Stomach smooth muscle (tissue), 2 donors: Measurements from ENCODE around the gene CDK5RAP3.

Experiments used
- H3K27ac ChIP-seq: one replicate; pipeline ENCODE4 v1.7.0; 2013; ENCODE audit warnings: mild to moderate bottlenecking, low read length, inconsistent platforms
- H3K27me3 ChIP-seq, 2 donors: one replicate each; pipeline ENCODE4 v1.7.0; 2013; ENCODE audit warnings: low read length in 2 of 2; ENCODE audit not compliant: insufficient read depth in 2 of 2, control insufficient read depth in 1 of 2
- H3K36me3 ChIP-seq, 2 donors: one replicate each; pipeline ENCODE4 v1.7.0; 2013; ENCODE audit warnings: low read length in 2 of 2; ENCODE audit not compliant: control insufficient read depth in 2 of 2, insufficient read depth in 2 of 2
- H3K4me1 ChIP-seq: one replicate; pipeline ENCODE4 v1.7.0; 2013; ENCODE audit warnings: low read length; ENCODE audit not compliant: control insufficient read depth, insufficient read depth
- H3K4me3 ChIP-seq, 2 donors: one replicate each; pipeline ENCODE4 v1.7.0; 2013; ENCODE audit warnings: low read length in 2 of 2
- H3K9ac ChIP-seq, 2 donors: one replicate each; pipeline ENCODE4 v1.7.0; 2013; ENCODE audit warnings: low read length in 2 of 2, mild to moderate bottlenecking in 1 of 2
- H3K9me3 ChIP-seq, 2 donors: one replicate each; pipeline ENCODE4 v1.7.0; 2013; ENCODE audit warnings: low read length in 2 of 2; ENCODE audit not compliant: control insufficient read depth in 2 of 2
- donor health status: healthy.
- donor health status: Pancreatic carcinoma.

Gene CDK5RAP3

DNA sequence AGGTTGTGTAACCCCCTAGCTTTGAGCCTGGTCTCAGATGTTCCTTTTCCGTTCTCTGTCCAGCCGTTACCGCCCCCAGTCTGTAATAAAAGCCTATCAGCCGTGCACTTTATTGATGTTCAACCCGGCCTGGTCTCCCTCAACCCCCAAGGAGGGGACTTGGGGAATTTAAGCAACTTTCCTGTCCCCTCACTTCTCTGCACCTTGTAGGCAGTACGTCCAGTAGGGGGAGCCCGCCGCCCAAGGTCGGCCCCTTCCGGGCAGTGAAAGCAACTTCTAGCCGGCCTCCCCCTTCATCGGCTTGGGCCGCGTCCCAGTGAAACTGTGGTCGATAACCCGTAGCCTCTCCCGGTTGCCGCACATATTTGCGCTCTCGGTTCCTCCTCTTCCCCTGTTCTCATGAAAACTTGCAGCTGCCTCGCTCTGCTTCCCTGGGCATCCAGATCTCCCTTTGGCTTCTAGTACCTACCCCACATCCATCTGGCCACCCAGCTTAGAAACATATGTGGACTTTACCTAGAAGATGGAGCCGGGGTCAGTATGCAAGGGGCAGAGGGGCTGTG, 21.6 kb upstream of the CDK5RAP3 start:
- H3K27ac ChIP-seq = peak overlapping the region; percentile 67
- peak overlapping the region; percentile 64 to 73 for H3K4me3 ChIP-seq
- H3K9ac ChIP-seq = peak overlapping the region; percentile 71 to 82
- no peaks in the 10 kb centered on the region for H3K9me3 ChIP-seq
- peaks cover 10 to 21% of the 10 kb centered on the region in 2 donors for H3K36me3 ChIP-seq
- peaks cover 35% of the 10 kb centered on the region for H3K4me1 ChIP-seq
- H3K27me3 ChIP-seq = no peaks in the 10 kb centered on the region

GRCh38 chr17:47949946-47950345, 21.0 kb upstream of the CDK5RAP3 start:
- Histone ChIP-seq H3K9me3 (no peaks in the 10 kb centered on the region), H3K27ac (peak overlapping the region; percentile 67), H3K27me3 (no peaks in the 10 kb centered on the region), H3K36me3 (peaks cover 7 to 18% of the 10 kb centered on the region in 2 donors), H3K4me3 (peak overlapping the region; percentile 64 to 73), H3K9ac (peak overlapping the region; percentile 13 to 71), H3K4me1 (peaks cover 35% of the 10 kb centered on the region)

DNA sequence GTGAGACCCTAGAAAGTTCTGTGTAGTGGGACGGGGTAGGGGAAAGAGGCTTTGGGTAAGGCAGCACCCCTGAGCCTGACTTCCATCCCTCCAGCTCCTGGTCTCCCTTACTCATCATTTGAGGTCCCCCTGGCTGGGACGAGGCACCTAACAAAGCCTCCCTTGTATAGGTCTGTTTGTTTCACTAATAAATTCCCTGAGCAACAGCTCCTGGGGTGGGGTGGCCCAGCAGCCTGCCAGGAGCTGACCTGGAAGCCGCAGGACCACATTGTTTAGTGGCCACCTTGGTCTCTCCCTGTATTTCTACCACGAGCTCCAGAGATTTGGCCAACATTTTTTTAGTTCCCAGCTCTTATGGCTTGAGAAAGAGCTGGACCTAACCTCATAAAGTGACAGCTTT, 20.5 kb upstream of the CDK5RAP3 start:
- Histone ChIP-seq H3K36me3 (peaks cover 3 to 13% of the 10 kb centered on the region in 2 donors), H3K27ac (no peak overlapping the region), H3K9ac (no peak overlapping the region), H3K9me3 (no peaks in the 10 kb centered on the region), H3K4me3 (no peak overlapping the region), H3K27me3 (no peaks in the 10 kb centered on the region), H3K4me1 (peaks cover 31% of the 10 kb centered on the region)

- Histone ChIP-seq H3K4me1 (peaks cover 19% of the 10 kb centered on the region), H3K36me3 (peaks cover 0 to 3% of the 10 kb centered on the region in 2 donors), H3K9ac (no peak overlapping the region), H3K27me3 (no peaks in the 10 kb centered on the region), H3K4me3 (no peak overlapping the region), H3K27ac (no peak overlapping the region), H3K9me3 (no peaks in the 10 kb centered on the region)
Measured at GRCh38 chr17:47952171-47953021, 18.5 kb upstream of the CDK5RAP3 start.

GRCh38 chr17:47953909-47954308, 17.0 kb upstream of the CDK5RAP3 start:
- Histone ChIP-seq H3K9ac (no peak overlapping the region), H3K4me1 (peaks cover 12% of the 10 kb centered on the region), H3K27me3 (no peaks in the 10 kb centered on the region), H3K4me3 (no peak overlapping the region), H3K27ac (no peak overlapping the region), H3K9me3 (no peaks in the 10 kb centered on the region), H3K36me3 (no peaks in the 10 kb centered on the region)

- Histone ChIP-seq H3K36me3 (no peaks in the 10 kb centered on the region), H3K27ac (no peak overlapping the region), H3K4me1 (no peaks in the 10 kb centered on the region), H3K9me3 (no peaks in the 10 kb centered on the region), H3K4me3 (no peak overlapping the region), H3K9ac (peak overlapping the region in 1 of 2 donors; percentile 21), H3K27me3 (no peaks in the 10 kb centered on the region)
Measured at GRCh38 chr17:47955497-47956461, 15.1 kb upstream of the CDK5RAP3 start.

DNA sequence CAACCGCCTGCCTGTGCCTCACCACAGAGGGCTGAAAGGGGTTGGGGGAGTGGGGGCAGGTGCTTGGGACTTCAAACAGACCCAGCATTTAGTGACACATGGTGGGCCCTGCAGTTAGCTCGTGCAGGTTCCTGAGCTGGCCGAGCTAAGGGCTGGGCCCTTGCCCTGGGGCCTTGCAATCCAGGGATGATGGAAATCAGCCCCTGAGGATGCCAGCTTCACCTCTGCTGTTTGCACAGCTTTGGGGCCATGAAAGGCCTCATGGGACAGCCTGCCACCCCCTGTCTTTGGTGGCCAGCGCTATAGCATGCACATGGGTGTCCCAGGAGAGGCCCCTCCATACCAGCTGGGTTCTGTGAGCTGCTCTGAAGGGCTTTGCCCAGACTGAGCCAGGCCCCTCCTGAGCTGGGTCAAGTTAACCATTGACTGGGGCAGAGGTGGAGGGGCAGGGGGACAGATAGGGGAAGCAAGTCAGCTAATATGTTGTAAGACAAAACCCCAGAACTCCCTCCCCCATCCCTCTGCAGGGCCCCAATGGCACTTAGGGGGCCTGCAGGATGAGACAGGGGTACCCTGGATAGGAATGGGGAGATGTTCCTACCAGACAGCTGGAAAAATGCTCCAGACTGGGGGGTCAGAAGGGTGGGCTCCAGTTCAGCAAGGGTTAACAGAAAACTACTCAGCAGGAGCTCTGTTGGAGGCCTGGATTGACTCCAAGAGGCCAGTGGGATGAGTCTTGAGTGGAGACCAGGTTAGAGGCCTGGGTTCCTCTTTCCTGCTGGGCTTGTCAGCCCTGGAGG, 13.9 kb upstream of the CDK5RAP3 start:
- no peaks in the 10 kb centered on the region for H3K36me3 ChIP-seq
- no peaks in the 10 kb centered on the region for H3K4me1 ChIP-seq
- no peaks in the 10 kb centered on the region for H3K9me3 ChIP-seq
- no peak overlapping the region for H3K27ac ChIP-seq
- no peaks in the 10 kb centered on the region for H3K27me3 ChIP-seq
- H3K4me3 ChIP-seq = no peak overlapping the region
- H3K9ac ChIP-seq = no peak overlapping the region

GRCh38 chr17:47957591-47958490, 13.1 kb upstream of the CDK5RAP3 start, which contains the start of gene PRR15L:
Gene PRR15L (minus strand): TSS chr17:47957883. CDS start chr17:47953234, 4,649 bp downstream.
- no peaks in the 10 kb centered on the region for H3K9me3 ChIP-seq
- H3K27ac ChIP-seq = no peak within 1 kb of the TSS
- H3K36me3 ChIP-seq = no peaks in the 10 kb centered on the region
- H3K4me3 ChIP-seq = no peak within 1 kb of the TSS
- no peaks in the 10 kb centered on the region for H3K27me3 ChIP-seq
- no peak within 1 kb of the TSS for H3K9ac ChIP-seq
- no peaks in the 10 kb centered on the region for H3K4me1 ChIP-seq

- Histone ChIP-seq H3K9ac (no peak overlapping the region), H3K4me1 (no peaks in the 10 kb centered on the region), H3K27me3 (no peaks in the 10 kb centered on the region), H3K9me3 (no peaks in the 10 kb centered on the region), H3K4me3 (no peak overlapping the region), H3K27ac (no peak overlapping the region), H3K36me3 (no peaks in the 10 kb centered on the region)
Measured at GRCh38 chr17:47959825-47960655, 10.9 kb upstream of the CDK5RAP3 start.
